ENCODE results near the gene ABT1. TPM values are rescaled to one million over a fixed set of nuclear protein-coding genes. Genes with fewer than 3 reads are reported as not detected.

The ABT1 gene
- total RNA-seq, 1 experiment from 2014 or later: 21.6 TPM

- 0 out of 2 replicates have a peak, but pooled peaks have one; percentile 42 for TF ChIP-seq FOXP4 (CRISPR knock-in tag; IDR thresholded peaks at IDR 0.05)
- TF ChIP-seq ZNF416 (CRISPR knock-in tag; IDR thresholded peaks at IDR 0.05): no peak
- 0 out of 2 replicates have a peak, but pooled peaks have one; percentile 11 for TF ChIP-seq GABPB1 (CRISPR knock-in tag; IDR thresholded peaks at IDR 0.05)
- peak; percentile 52 for TF ChIP-seq SP1 (CRISPR knock-in tag; conservative IDR thresholded peaks at IDR 0.05)
- peak; percentile 48; the same call in 1 of the 2 replicates for TF ChIP-seq AR (CRISPR knock-in tag; IDR thresholded peaks at IDR 0.05)
- TF ChIP-seq ZNF532 (CRISPR knock-in tag; IDR thresholded peaks at IDR 0.05; ENCODE audit: borderline replicate concordance): peak; percentile 87; the same call in 1 of the 2 replicates
- TF ChIP-seq MYBL2 (CRISPR knock-in tag; IDR thresholded peaks at IDR 0.05): no peak
- TF ChIP-seq NFE2L1 (CRISPR knock-in tag; IDR thresholded peaks at IDR 0.05): 0 out of 2 replicates have a peak, but pooled peaks have one; percentile 17
- TF ChIP-seq ERG (CRISPR knock-in tag; IDR thresholded peaks at IDR 0.05): 0 out of 2 replicates have a peak, but pooled peaks have one; percentile 72
- no peak for TF ChIP-seq MLX (CRISPR knock-in tag; IDR thresholded peaks at IDR 0.05)
- TF ChIP-seq NFATC4 (CRISPR knock-in tag; IDR thresholded peaks at IDR 0.05): 0 out of 2 replicates have a peak, but pooled peaks have one; percentile 39
- no peak for TF ChIP-seq AFF4 (CRISPR knock-in tag; IDR thresholded peaks at IDR 0.05; ENCODE audit: borderline replicate concordance)
- TF ChIP-seq ZSCAN18 (CRISPR knock-in tag; IDR thresholded peaks at IDR 0.05): peak; percentile 97
- TF ChIP-seq FOXK1 (CRISPR knock-in tag; IDR thresholded peaks at IDR 0.05): 0 out of 2 replicates have a peak, but pooled peaks have one; percentile 11
- no peak for TF ChIP-seq EMX1 (CRISPR knock-in tag; IDR thresholded peaks at IDR 0.05)
- TF ChIP-seq MAX (CRISPR knock-in tag; IDR thresholded peaks at IDR 0.05): peak; percentile 63; the same call in 1 of the 2 replicates
- TF ChIP-seq E2F5 (CRISPR knock-in tag; IDR thresholded peaks at IDR 0.05): 0 out of 2 replicates have a peak, but pooled peaks have one; percentile 57
- TF ChIP-seq RORB (CRISPR knock-in tag; IDR thresholded peaks at IDR 0.05): no peak
Observed at GRCh38 chr6:26550250-26550993, 46.3 kb upstream of the ABT1 start (continued).
